HG03378 (cell line): ENCODE measurements around the gene PGAP3.

ENCODE experiments used
- ATAC-seq: cut with Tn5 transposase; IDR thresholded peaks from one replicate; pipeline ENCODE4 v1.9.1; 2021; ENCODE audit warnings: mild to moderate bottlenecking, moderate library complexity; ENCODE audit not compliant: unreplicated experiment

PGAP3 gene

GRCh38 chr17:39660397-39661385, 27.2 kb downstream of the PGAP3 start:
- no peak for ATAC-seq

- no peak for ATAC-seq
Observed at GRCh38 chr17:39660011-39660360, 27.9 kb downstream of the PGAP3 start.

- no peak for ATAC-seq
Observed at GRCh38 chr17:39659279-39660010, 28.4 kb downstream of the PGAP3 start.

GRCh38 chr17:39658760-39659159, 29.1 kb downstream of the PGAP3 start:
- ATAC-seq, result no peak

- no peak for ATAC-seq
Observed at GRCh38 chr17:39658346-39658745, 29.5 kb downstream of the PGAP3 start.

- no peak for ATAC-seq
Observed at GRCh38 chr17:39655105-39655504, 32.8 kb downstream of the PGAP3 start.

GRCh38 chr17:39653662-39654331, 34.1 kb downstream of the PGAP3 start:
- no peak for ATAC-seq

GRCh38 chr17:39653316-39653661, 34.6 kb downstream of the PGAP3 start:
- ATAC-seq, result no peak

- no peak for ATAC-seq
Observed at GRCh38 chr17:39652587-39653315, 35.1 kb downstream of the PGAP3 start.

- ATAC-seq, result no peak
Observed at GRCh38 chr17:39651923-39652586, 35.8 kb downstream of the PGAP3 start.

- no peak for ATAC-seq
Observed at GRCh38 chr17:39650121-39650579, 37.7 kb downstream of the PGAP3 start.

- no peak for ATAC-seq
Observed at GRCh38 chr17:39648616-39649366, 39.1 kb downstream of the PGAP3 start.

- no peak for ATAC-seq
Observed at GRCh38 chr17:39647256-39647655, 40.6 kb downstream of the PGAP3 start.

GRCh38 chr17:39643271-39643670, 44.6 kb downstream of the PGAP3 start:
- no peak for ATAC-seq

GRCh38 chr17:39642291-39643074, 45.4 kb downstream of the PGAP3 start:
- ATAC-seq, result no peak

GRCh38 chr17:39641883-39642282, 46.0 kb downstream of the PGAP3 start:
- ATAC-seq, result no peak

- no peak for ATAC-seq
Observed at GRCh38 chr17:39641097-39641496, 46.8 kb downstream of the PGAP3 start.

GRCh38 chr17:39640591-39641031, 47.2 kb downstream of the PGAP3 start:
- no peak for ATAC-seq
